H1 (cell line): Measurements from ENCODE around the gene CRB2. TPM values are rescaled to one million over a fixed set of nuclear protein-coding genes. Genes with fewer than 3 reads are reported as not detected.

ENCODE experiments used
- CTCF ChIA-PET: fragments of 300-600 bp; sonication (Branson Sonifier 250); formaldehyde crosslinking; loops from one replicate; lab custom pipeline; 2021; ENCODE audit not compliant: partially characterized antibody; lab: Charles Lee
- POLR2A ChIA-PET: fragments of 300-600 bp; sonication (Branson Sonifier 250); formaldehyde crosslinking; loops from one replicate; lab custom pipeline; 2021; ENCODE audit warnings: inconsistent platforms; ENCODE audit not compliant: partially characterized antibody; lab: Charles Lee
- DNase-seq, 2 experiments: peaks; one replicate each; pipeline versions ENCODE4 v3.0.0 to v3.0.0-alpha.2; 2010 to 2022; ENCODE audit warnings: low spot score in 2 of 2, low read depth in 1 of 2, mixed read lengths in 1 of 2
- FAIRE-seq: peaks from 2 replicates; lab custom pipeline; 2011; peaks lifted over from hg19 to GRCh38; lab: Jason Lieb, UNC
- H2AFZ ChIP-seq: 2 replicates; pipeline ENCODE4 v1.8.1; 2012; ENCODE audit warnings: low read length, inconsistent platforms
- H2AK5ac ChIP-seq: 2 replicates; pipeline ENCODE4 v1.6.1; 2013; ENCODE audit warnings: low read depth, low read length
- H2BK120ac ChIP-seq: replicated peaks from 2 replicates; pipeline ENCODE3; 2013; ENCODE audit warnings: low read depth, low read length, inconsistent platforms
- H2BK12ac ChIP-seq: 2 replicates; pipeline ENCODE4 v1.6.1; 2013; ENCODE audit warnings: low read depth, low read length
- H2BK15ac ChIP-seq: 2 replicates; pipeline ENCODE4 v1.6.1; 2013; ENCODE audit warnings: low read length
- H2BK20ac ChIP-seq: 2 replicates; pipeline ENCODE4 v1.6.1; 2013; ENCODE audit warnings: low read length
- H2BK5ac ChIP-seq: 2 replicates; pipeline ENCODE4 v1.6.1; 2013; ENCODE audit warnings: low read depth, low read length
- H3K14ac ChIP-seq: 2 replicates; pipeline ENCODE4 v1.6.1; 2013; ENCODE audit warnings: inconsistent platforms; ENCODE audit not compliant: insufficient read length
- H3K18ac ChIP-seq: 2 replicates; pipeline ENCODE4 v1.6.1; 2013; ENCODE audit warnings: low read length; ENCODE audit errors: extremely low read depth
- H3K23ac ChIP-seq: 2 replicates; pipeline ENCODE4 v1.6.1; 2013; ENCODE audit warnings: inconsistent platforms; ENCODE audit not compliant: insufficient read length
- H3K23me2 ChIP-seq: 2 replicates; pipeline ENCODE4 v1.6.1; 2013; ENCODE audit warnings: low read depth, low read length
- H3K27ac ChIP-seq: 2 replicates; pipeline ENCODE4 v1.6.1; 2011; ENCODE audit warnings: low read depth, low read length, inconsistent platforms
- H3K27me3 ChIP-seq, 4 experiments: replicated peaks in 1 of 4; 1 replicate in 1 of 4; 2 replicates in 3 of 4; pipeline versions ENCODE4 v1.6.1 to v1.8.1; 2011 to 2013; ENCODE audit warnings: low read length in 3 of 4, mild to moderate bottlenecking in 3 of 4, inconsistent platforms in 2 of 4, mixed read lengths in 2 of 4, moderate library complexity in 1 of 4; ENCODE audit not compliant: control insufficient read depth in 3 of 4, insufficient read depth in 3 of 4; ENCODE audit errors: extremely low read depth in 1 of 4
- H3K36me3 ChIP-seq, 4 experiments: 2 replicates each; pipeline versions ENCODE4 v1.6.1 to v1.8.1; 2011 to 2013; ENCODE audit warnings: mild to moderate bottlenecking in 4 of 4, low read length in 3 of 4, moderate library complexity in 2 of 4, control low read depth in 1 of 4, inconsistent platforms in 1 of 4; ENCODE audit not compliant: insufficient read depth in 4 of 4, control insufficient read depth in 2 of 4
- H3K4ac ChIP-seq: replicated peaks from 2 replicates; pipeline ENCODE3; 2013; ENCODE audit warnings: low read length, low read depth, mixed read lengths, inconsistent platforms; ENCODE audit not compliant: insufficient read length
- H3K4me1 ChIP-seq, 4 experiments: replicated peaks in 1 of 4; 1 replicate in 1 of 4; 2 replicates in 3 of 4; pipeline versions ENCODE4 v1.6.1 to v1.8.1; 2011 to 2013; ENCODE audit warnings: low read length in 3 of 4, inconsistent platforms in 2 of 4, mixed read lengths in 1 of 4; ENCODE audit not compliant: insufficient read depth in 4 of 4, control insufficient read depth in 3 of 4
- H3K4me2 ChIP-seq, 2 experiments: 2 replicates each; pipeline versions ENCODE4 v1.6.1 to v1.8.1; 2011 to 2013; ENCODE audit warnings: low read depth in 2 of 2, low read length in 2 of 2, control low read depth in 1 of 2, inconsistent platforms in 1 of 2, mild to moderate bottlenecking in 1 of 2; ENCODE audit not compliant: insufficient read depth in 1 of 2
- H3K4me3 ChIP-seq, 4 experiments: fragments of 200-600, 300-600 bp in 1 of 4; sonication (generic), shearing (Covaris generic), sonication (Bioruptor Twin) in 1 of 4; 2 replicates each; pipeline versions ENCODE4 v1.5.1 to v1.8.1; 2011 to 2016; ENCODE audit warnings: low read length in 4 of 4, low read depth in 3 of 4, control low read depth in 2 of 4, inconsistent platforms in 2 of 4, mild to moderate bottlenecking in 2 of 4, mixed read lengths in 1 of 4, moderate library complexity in 1 of 4; ENCODE audit not compliant: insufficient read depth in 2 of 4; ENCODE audit errors: extremely low read depth in 1 of 4
- H3K56ac ChIP-seq: replicated peaks from 2 replicates; pipeline ENCODE3; 2013; ENCODE audit warnings: low read depth, mild to moderate bottlenecking, mixed read lengths, low read length, inconsistent platforms; ENCODE audit not compliant: insufficient read length
- H3K79me1 ChIP-seq: 2 replicates; pipeline ENCODE4 v1.6.1; 2013; ENCODE audit warnings: low read depth, low read length, control low read depth
- H3K79me2 ChIP-seq, 2 experiments: 2 replicates each; pipeline versions ENCODE4 v1.6.1 to v1.8.1; 2012 to 2013; ENCODE audit warnings: low read length in 2 of 2, mild to moderate bottlenecking in 2 of 2, inconsistent platforms in 1 of 2; ENCODE audit not compliant: insufficient read depth in 2 of 2, control insufficient read depth in 1 of 2
- H3K9ac ChIP-seq, 4 experiments: replicated peaks in 1 of 4; 1 replicate in 1 of 4; 2 replicates in 3 of 4; pipeline versions ENCODE4 v1.6.1 to v1.8.1; 2011 to 2013; ENCODE audit warnings: low read depth in 3 of 4, low read length in 3 of 4, control low read depth in 2 of 4, mild to moderate bottlenecking in 2 of 4, moderate library complexity in 2 of 4, inconsistent platforms in 1 of 4; ENCODE audit errors: extremely low read depth in 1 of 4
- H3K9me3 ChIP-seq, 2 experiments: 2 replicates each; pipeline versions ENCODE4 v1.6.1 to v1.8.1; 2012 to 2013; ENCODE audit warnings: mild to moderate bottlenecking in 2 of 2, moderate library complexity in 2 of 2, control low read depth in 1 of 2, inconsistent platforms in 1 of 2, low read depth in 1 of 2, low read length in 1 of 2, mixed read lengths in 1 of 2; ENCODE audit not compliant: insufficient read depth in 2 of 2
- H4K20me1 ChIP-seq, 2 experiments: replicated peaks in 1 of 2; 2 replicates each; pipeline versions ENCODE3 to v1.8.1; 2011 to 2013; ENCODE audit warnings: inconsistent platforms in 2 of 2, low read length in 2 of 2, mild to moderate bottlenecking in 1 of 2; ENCODE audit not compliant: insufficient read depth in 2 of 2, control insufficient read depth in 1 of 2
- H4K5ac ChIP-seq: 2 replicates; pipeline ENCODE4 v1.6.1; 2013; ENCODE audit warnings: low read length, low read depth, mixed read lengths, inconsistent platforms; ENCODE audit not compliant: insufficient read length
- H4K8ac ChIP-seq: 2 replicates; pipeline ENCODE4 v1.8.0; 2013; ENCODE audit warnings: mild to moderate bottlenecking, moderate library complexity, low read length, inconsistent platforms; ENCODE audit not compliant: insufficient read depth; ENCODE audit errors: extremely low read depth
- H4K91ac ChIP-seq: replicated peaks from 2 replicates; pipeline ENCODE3; 2013; ENCODE audit warnings: low read length, mixed read lengths, inconsistent platforms; ENCODE audit not compliant: insufficient read length
- BRCA1 ChIP-seq: IDR thresholded peaks from 2 replicates; pipeline ENCODE4 v1.6.1; 2012; ENCODE audit warnings: low read depth, low read length, improper control_type of control experiment
- CHD1 ChIP-seq: IDR thresholded peaks from 2 replicates; pipeline ENCODE4 v1.6.1; 2012; ENCODE audit warnings: low read depth, low read length, improper control_type of control experiment
- CTBP2 ChIP-seq: IDR thresholded peaks from 2 replicates; pipeline ENCODE4 v1.7.0; 2011; ENCODE audit warnings: borderline replicate concordance, mild to moderate bottlenecking, moderate library complexity, mixed read lengths, low read length; ENCODE audit not compliant: insufficient read depth, insufficient read length
- EGR1 ChIP-seq: IDR thresholded peaks from 2 replicates; pipeline ENCODE4 v1.6.1; 2011; ENCODE audit warnings: low read depth, low read length, borderline replicate concordance
- EZH2 ChIP-seq: fragments of 200-600 bp; sonication (generic); IDR thresholded peaks from 2 replicates; pipeline ENCODE4 v1.7.1; 2012; ENCODE audit warnings: low read depth, mild to moderate bottlenecking, moderate library complexity, low read length, inconsistent platforms; ENCODE audit not compliant: severe bottlenecking
- KDM5A ChIP-seq: fragments of 200-600 bp; IDR thresholded peaks from 2 replicates; pipeline ENCODE4 v1.7.1; 2012; ENCODE audit warnings: mild to moderate bottlenecking, low read length, inconsistent platforms, mixed read lengths
- NANOG ChIP-seq: IDR thresholded peaks from 2 replicates; pipeline ENCODE4 v1.6.1; 2011; ENCODE audit warnings: low read length, low read depth, mild to moderate bottlenecking, inconsistent platforms; ENCODE audit not compliant: insufficient read depth, poor library complexity, severe bottlenecking
- PHF8 ChIP-seq: fragments of 200-600 bp; sonication (generic); conservative IDR thresholded peaks from 2 replicates; pipeline ENCODE4 v1.7.1; 2012; ENCODE audit warnings: low read depth, mild to moderate bottlenecking, inconsistent platforms, low read length, moderate library complexity
- SIN3A ChIP-seq, 2 experiments: IDR thresholded peaks in 1 of 2; conservative IDR thresholded peaks in 1 of 2; 2 replicates each; pipeline ENCODE4 v1.6.1; 2011 to 2012; ENCODE audit warnings: low read length in 2 of 2, improper control_type of control experiment in 1 of 2, low read depth in 1 of 2, mild to moderate bottlenecking in 1 of 2
- SIX5 ChIP-seq: IDR thresholded peaks from 2 replicates; pipeline ENCODE4 v1.6.1; 2011; ENCODE audit warnings: mild to moderate bottlenecking, low read depth, low read length
- TAF1 ChIP-seq: IDR thresholded peaks from 2 replicates; pipeline ENCODE4 v1.6.1; 2011; ENCODE audit warnings: mild to moderate bottlenecking, low read depth, low read length
- WGBS, 2 experiments: shearing (Covaris generic) in 1 of 2; methylation state at CpG; one replicate each; pipeline versions ENCODE4 v1.1.6 to v1.1.7; 2013 to 2015; ENCODE audit warnings: low lambda C conversion rate in 2 of 2, mixed read lengths in 2 of 2, inconsistent platforms in 1 of 2, low coverage in 1 of 2, missing lambda C conversion rate in 1 of 2; ENCODE audit not compliant: insufficient replicate concordance in 2 of 2, insufficient coverage in 1 of 2, insufficient read length in 1 of 2; ENCODE audit errors: extremely low coverage in 1 of 2, missing lambda C conversion rate in 1 of 2; 5-methylcytosine and 5-hydroxymethylcytosine counted together
- polyA plus RNA-seq, 7 experiments: library from polyadenylated mRNA; depleted of rRNA in 3 of 7; stranded (reverse) in 5 of 7; unstranded in 2 of 7; fragments of >200 nt in 5 of 7; fragments of 200-250 nt in 2 of 7; gene quantifications; 1 replicate in 5 of 7; 2 replicates in 1 of 7; 4 replicates in 1 of 7; pipeline versions ENCODE4 v1.2.1 to v1.2.3, GENCODE V29; 2011 to 2013; ENCODE audit warnings: missing spikeins in 2 of 7, mixed read lengths in 2 of 7
- total RNA-seq: library from RNA; stranded (reverse); fragmentation: NEBNext Ultra II Directional; extraction: Animal tissue kit (Norgen Biotek cat#: 25700); gene quantifications from 2 replicates; pipeline ENCODE4 v1.2.1, GENCODE V29; 2021

Gene CRB2
- total and polyA plus RNA-seq, 2 of the 8 experiments (the other 6 are each of a cell fraction or from before 2014, with no cell fraction given): 4.0 to 8.4 TPM

- Histone ChIP-seq H3K9me3 (no peaks in the 10 kb centered on the region), H3K23ac (no peak overlapping the region), H3K27me3 (peaks cover 0 to 5% (median 0%) of the 10 kb centered on the region in 4 experiments; a peak in 1 of 7 replicates), H3K18ac (no peak overlapping the region), H2BK5ac (no peak overlapping the region), H3K79me1 (no peaks in the 10 kb centered on the region), H3K4me1 (peaks cover 0 to 13% (median 6%) of the 10 kb centered on the region in 4 experiments; a peak in 6 of 7 replicates), H3K56ac (no peak overlapping the region), H3K23me2 (no peaks in the 10 kb centered on the region; the same call in 1 of the 2 replicates), H3K14ac (no peak overlapping the region), H3K36me3 (no peaks in the 10 kb centered on the region), H3K27ac (no peak overlapping the region), H3K4me3 (no peak overlapping the region), H2BK20ac (no peak overlapping the region), H3K4me2 (peak overlapping the region; percentile 11 to 25; a peak in 1 of 4 replicates), H4K20me1 (no peaks in the 10 kb centered on the region), H2BK120ac (no peak overlapping the region), H3K4ac (no peak overlapping the region), H2AK5ac (0 out of 2 replicates have a peak overlapping the region, but pooled peaks have one; percentile 8), H2AFZ (0 out of 2 replicates have a peak overlapping the region, but pooled peaks have one; percentile 39), H3K79me2 (no peaks in the 10 kb centered on the region), H3K9ac (no peak overlapping the region), H2BK15ac (no peak overlapping the region; the same call in 1 of the 2 replicates), H4K8ac (no peak overlapping the region), H4K91ac (no peak overlapping the region), H4K5ac (no peak overlapping the region), H2BK12ac (no peak overlapping the region; the same call in 1 of the 2 replicates)
- CTCF ChIA-PET: interaction anchor here (0.8 to 2.8 kb wide), 5 partner anchors 9 to 30 kb away, joined by 3 to 15 read pairs (median 4); no protein-coding TSS in a partner anchor
- WGBS, 2 experiments: 81% methylated on average over 13 of the region's 13 CpGs; no CpG with 5 or more reads in 1 of the 2 experiments
- no peak for FAIRE-seq
- no peak for DNase-seq
- POLR2A ChIA-PET: interaction anchor here (1.2 kb wide), 1 partner anchor 220 kb away, joined by 3 read pairs; no protein-coding TSS in a partner anchor
- TF ChIP-seq KDM5A (no peak), BRCA1 (no peak), PHF8 (no peak), CHD1 (no peak), SIX5 (no peak), CTBP2 (no peak), NANOG (no peak), SIN3A (conservative IDR thresholded peaks at IDR 0.05 in 1 of 2, IDR thresholded peaks at IDR 0.05 in 1 of 2; ENCODE audit: low read depth in 1 of 2, low read length in 2 of 2) (no peak), EZH2 (no peak), EGR1 (no peak), TAF1 (0 out of 2 replicates have a peak, but pooled peaks have one; percentile 7)
These were observed 32.6 kb upstream of the CRB2 start for GRCh38 chr9:123323196-123324013.
